ENCODE measurements around the gene KATNAL2. TPM values are rescaled to one million over a fixed set of nuclear protein-coding genes. Genes with fewer than 3 reads are reported as not detected.

Gene KATNAL2
- total RNA-seq, 1 experiment from 2014 or later = 9.0 TPM

DNA sequence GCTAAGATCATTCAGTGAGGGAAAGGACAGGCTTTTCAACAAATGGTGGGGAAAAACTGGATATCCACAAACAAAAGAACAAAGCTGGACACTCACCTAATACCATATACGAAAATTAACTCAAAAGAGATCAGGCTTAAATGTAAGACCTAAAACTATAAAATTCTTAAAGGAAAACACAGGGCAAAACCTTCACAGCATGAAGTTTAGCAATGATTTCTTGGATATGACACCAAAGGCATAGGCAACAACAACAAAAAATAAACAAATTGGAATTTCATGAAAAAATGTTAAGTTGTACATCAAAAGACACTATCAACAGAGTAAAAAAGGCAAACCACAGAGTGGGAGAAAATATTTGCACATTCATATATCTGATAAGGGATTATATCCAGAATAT lies 28.4 kb upstream of the KATNAL2 start:
- Histone ChIP-seq H3K27ac (no peak overlapping the region), H4K20me1 (ENCODE audit: insufficient read depth) (no peaks in the 10 kb centered on the region), H3K27me3 (ENCODE audit: insufficient read depth, low read depth) (no peaks in the 10 kb centered on the region), H3K79me2 (ENCODE audit: low read depth) (no peaks in the 10 kb centered on the region), H3K9me2 (ENCODE audit: insufficient read depth) (no peaks in the 10 kb centered on the region), H3K4me2 (no peak overlapping the region), H3K4me3 (no peak overlapping the region), H3F3A (ENCODE audit: insufficient read depth, low read depth) (no peaks in the 10 kb centered on the region), H3K36me3 (ENCODE audit: low read depth) (peaks cover 13% of the 10 kb centered on the region), H2AFZ (no peak overlapping the region), H3K9me3 (ENCODE audit: insufficient read depth, low read depth) (no peaks in the 10 kb centered on the region), H3K4me1 (replicated peaks; ENCODE audit: insufficient read depth) (no peaks in the 10 kb centered on the region)
- intact Hi-C loops (cut with micrococcal nuclease; ENCODE audit: unreplicated experiment) = no loop called here
- TF ChIP-seq EZH2 (IDR thresholded peaks at IDR 0.05; ENCODE audit: low read depth) = no peak
- TF ChIP-seq, protein P1, sequence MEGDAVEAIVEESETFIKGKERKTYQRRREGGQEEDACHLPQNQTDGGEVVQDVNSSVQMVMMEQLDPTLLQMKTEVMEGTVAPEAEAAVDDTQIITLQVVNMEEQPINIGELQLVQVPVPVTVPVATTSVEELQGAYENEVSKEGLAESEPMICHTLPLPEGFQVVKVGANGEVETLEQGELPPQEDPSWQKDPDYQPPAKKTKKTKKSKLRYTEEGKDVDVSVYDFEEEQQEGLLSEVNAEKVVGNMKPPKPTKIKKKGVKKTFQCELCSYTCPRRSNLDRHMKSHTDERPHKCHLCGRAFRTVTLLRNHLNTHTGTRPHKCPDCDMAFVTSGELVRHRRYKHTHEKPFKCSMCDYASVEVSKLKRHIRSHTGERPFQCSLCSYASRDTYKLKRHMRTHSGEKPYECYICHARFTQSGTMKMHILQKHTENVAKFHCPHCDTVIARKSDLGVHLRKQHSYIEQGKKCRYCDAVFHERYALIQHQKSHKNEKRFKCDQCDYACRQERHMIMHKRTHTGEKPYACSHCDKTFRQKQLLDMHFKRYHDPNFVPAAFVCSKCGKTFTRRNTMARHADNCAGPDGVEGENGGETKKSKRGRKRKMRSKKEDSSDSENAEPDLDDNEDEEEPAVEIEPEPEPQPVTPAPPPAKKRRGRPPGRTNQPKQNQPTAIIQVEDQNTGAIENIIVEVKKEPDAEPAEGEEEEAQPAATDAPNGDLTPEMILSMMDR (conservative IDR thresholded peaks at IDR 0.05) = no peak
- no TSS peak for BruUV-seq (replicated peaks)
- POLR2A ChIA-PET (ENCODE audit: unreplicated experiment) = no interaction called here
- CTCF ChIA-PET = no interaction called here
- DNase-seq = no peak

DNA sequence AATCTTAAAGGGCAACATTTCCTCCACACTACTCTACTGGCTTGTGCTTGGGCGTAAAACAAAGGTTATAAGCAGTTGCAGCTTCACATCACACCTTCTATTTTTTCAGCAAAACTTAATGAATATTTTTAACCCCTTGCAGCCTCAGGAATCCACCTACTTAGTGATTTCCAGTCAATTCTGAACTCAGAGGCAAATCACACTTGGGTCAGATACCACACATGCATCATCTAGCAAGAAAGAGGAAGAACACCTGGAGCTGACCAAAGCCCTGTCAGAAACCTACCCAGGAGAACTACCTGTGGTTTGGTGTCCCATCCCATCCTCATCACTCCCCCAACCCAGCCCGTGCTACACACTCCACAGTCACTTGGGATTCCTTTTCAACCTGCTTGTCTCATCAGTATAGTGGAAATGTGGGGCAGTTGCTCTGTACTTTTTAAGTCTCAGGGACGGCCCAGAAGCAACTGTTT lies 25.6 kb upstream of the KATNAL2 start:
- H3K27ac ChIP-seq = no peak overlapping the region
- no peaks in the 10 kb centered on the region for H4K20me1 ChIP-seq (ENCODE audit: insufficient read depth)
- H3K4me3 ChIP-seq = no peak overlapping the region
- no TSS peak for BruUV-seq (replicated peaks)
- no peaks in the 10 kb centered on the region for H3F3A ChIP-seq (ENCODE audit: insufficient read depth, low read depth)
- H3K4me2 ChIP-seq = no peak overlapping the region
- intact Hi-C loops (cut with micrococcal nuclease; ENCODE audit: unreplicated experiment) = no loop called here
- no peaks in the 10 kb centered on the region for H3K79me2 ChIP-seq (ENCODE audit: low read depth)
- H3K9me3 ChIP-seq (ENCODE audit: insufficient read depth, low read depth) = no peaks in the 10 kb centered on the region
- no peaks in the 10 kb centered on the region for H3K9me2 ChIP-seq (ENCODE audit: insufficient read depth)
- H2AFZ ChIP-seq = no peak overlapping the region
- ChIA-PET POLR2A (ENCODE audit: unreplicated experiment) (no interaction called here), CTCF (no interaction called here)
- no peak for DNase-seq
- H3K4me1 ChIP-seq (replicated peaks; ENCODE audit: insufficient read depth) = no peaks in the 10 kb centered on the region
- no peaks in the 10 kb centered on the region for H3K27me3 ChIP-seq (ENCODE audit: insufficient read depth, low read depth)
- H3K36me3 ChIP-seq (ENCODE audit: low read depth) = peaks cover 13% of the 10 kb centered on the region
- TF ChIP-seq EZH2 (IDR thresholded peaks at IDR 0.05; ENCODE audit: low read depth) = no peak
- TF ChIP-seq, protein P1 (conservative IDR thresholded peaks at IDR 0.05) = no peak

DNA sequence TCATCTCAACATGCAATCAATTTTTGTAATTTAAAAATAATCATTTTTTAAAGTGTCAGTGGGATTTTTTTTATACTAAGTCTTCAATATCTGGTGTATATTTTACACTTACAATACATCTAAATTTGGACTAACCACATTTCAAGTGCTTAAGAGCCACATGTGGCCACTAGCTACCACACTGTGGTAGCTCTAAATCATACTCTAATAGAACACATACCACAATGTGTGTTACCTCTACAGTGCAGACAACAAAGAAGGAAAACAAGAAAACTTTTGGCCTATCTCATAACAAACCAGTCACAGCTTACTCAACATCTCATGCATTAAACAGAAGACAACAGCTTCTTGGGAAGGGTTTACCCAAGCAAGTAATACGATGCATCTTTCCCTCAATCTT lies 24.6 kb upstream of the KATNAL2 start:
- H3K79me2 ChIP-seq (ENCODE audit: low read depth) = no peaks in the 10 kb centered on the region

More for the DNA sequence above, 24.6 kb upstream of the KATNAL2 start:
- Histone ChIP-seq H3K27me3 (ENCODE audit: insufficient read depth, low read depth) (no peaks in the 10 kb centered on the region), H3K36me3 (ENCODE audit: low read depth) (peaks cover 13% of the 10 kb centered on the region), H3K27ac (no peak overlapping the region), H2AFZ (no peak overlapping the region), H3K4me1 (replicated peaks; ENCODE audit: insufficient read depth) (no peaks in the 10 kb centered on the region), H3K9me2 (ENCODE audit: insufficient read depth) (no peaks in the 10 kb centered on the region), H4K20me1 (ENCODE audit: insufficient read depth) (no peaks in the 10 kb centered on the region), H3K4me2 (no peak overlapping the region), H3K4me3 (no peak overlapping the region), H3K9me3 (ENCODE audit: insufficient read depth, low read depth) (no peaks in the 10 kb centered on the region), H3F3A (ENCODE audit: insufficient read depth, low read depth) (no peaks in the 10 kb centered on the region)
- no peak for DNase-seq
- TF ChIP-seq EZH2 (IDR thresholded peaks at IDR 0.05; ENCODE audit: low read depth) = no peak
- TF ChIP-seq, protein P1 (conservative IDR thresholded peaks at IDR 0.05) = no peak
- POLR2A ChIA-PET (ENCODE audit: unreplicated experiment) = no interaction called here
- intact Hi-C loops (cut with micrococcal nuclease; ENCODE audit: unreplicated experiment) = no loop called here
- BruUV-seq (replicated peaks) = no TSS peak
- CTCF ChIA-PET = no interaction called here

Data from PC-9 (cell line).